Skin epidermis (tissue), 12 donors: ENCODE results near the gene CNOT2.
A peak's percentile ranks its signal among the peaks of the same experiment; 100 is the strongest.
"Not testable (repeated sequence)": the region's sequence is repeated elsewhere in the genome, so short reads cannot be mapped to it uniquely, and the experiment has no call there.

Experiments used
- H3K27ac ChIP-seq, 21 experiments: fragments of 200-600 bp; sonication (generic) in 11 of 21; one replicate each; pipeline ENCODE4 v1.5.0; 2020; ENCODE audit warnings: mild to moderate bottlenecking in 3 of 21, inconsistent platforms in 2 of 21, moderate library complexity in 2 of 21
- H3K4me3 ChIP-seq, 7 experiments: fragments of 200-600 bp; sonication (generic) in 2 of 7; one replicate each; pipeline ENCODE4 v1.5.0; 2020; ENCODE audit warnings: inconsistent platforms in 2 of 7, mild to moderate bottlenecking in 2 of 7, moderate library complexity in 1 of 7

The CNOT2 gene

DNA sequence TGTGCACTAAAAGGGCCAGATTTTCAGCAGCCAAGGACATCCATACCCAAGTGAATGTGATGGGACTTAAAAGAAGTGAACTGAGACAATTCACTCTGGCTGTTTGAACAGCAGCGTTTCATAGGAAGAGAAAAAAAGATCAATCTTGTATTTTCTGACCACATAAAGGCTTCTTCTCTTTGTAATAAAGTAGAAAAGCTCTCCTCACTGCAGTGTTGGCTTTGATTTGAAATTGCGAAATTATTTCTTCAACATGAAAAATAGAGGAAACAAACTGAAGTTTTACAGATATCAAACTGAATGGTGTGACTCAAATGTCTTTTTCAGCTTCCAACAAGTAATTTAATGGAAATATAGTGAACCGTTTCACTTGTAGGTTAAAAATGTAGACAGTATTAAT, 111.6 kb downstream of the CNOT2 start:
- Histone ChIP-seq H3K4me3 (no peak overlapping the region), H3K27ac (no peak overlapping the region)

DNA sequence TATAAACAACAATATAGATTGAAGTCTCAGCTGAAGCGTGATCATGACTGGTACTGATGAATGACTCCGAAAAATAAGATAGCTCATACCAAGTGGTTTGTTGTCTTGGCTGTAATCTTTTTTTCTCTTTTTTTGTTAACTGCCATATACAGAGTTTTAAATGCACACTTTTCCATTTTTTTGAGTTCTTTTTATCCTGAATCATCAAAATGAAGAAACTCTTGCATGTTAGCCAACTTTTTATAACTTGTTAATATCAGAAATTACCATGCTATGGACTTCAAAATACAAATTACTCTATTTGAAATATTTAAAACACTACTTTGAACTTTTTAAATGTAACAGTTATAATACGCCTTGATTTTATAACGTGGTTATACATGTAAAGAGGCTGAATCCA, 112.7 kb downstream of the CNOT2 start:
- Histone ChIP-seq H3K27ac (no peak overlapping the region), H3K4me3 (no peak overlapping the region)

DNA sequence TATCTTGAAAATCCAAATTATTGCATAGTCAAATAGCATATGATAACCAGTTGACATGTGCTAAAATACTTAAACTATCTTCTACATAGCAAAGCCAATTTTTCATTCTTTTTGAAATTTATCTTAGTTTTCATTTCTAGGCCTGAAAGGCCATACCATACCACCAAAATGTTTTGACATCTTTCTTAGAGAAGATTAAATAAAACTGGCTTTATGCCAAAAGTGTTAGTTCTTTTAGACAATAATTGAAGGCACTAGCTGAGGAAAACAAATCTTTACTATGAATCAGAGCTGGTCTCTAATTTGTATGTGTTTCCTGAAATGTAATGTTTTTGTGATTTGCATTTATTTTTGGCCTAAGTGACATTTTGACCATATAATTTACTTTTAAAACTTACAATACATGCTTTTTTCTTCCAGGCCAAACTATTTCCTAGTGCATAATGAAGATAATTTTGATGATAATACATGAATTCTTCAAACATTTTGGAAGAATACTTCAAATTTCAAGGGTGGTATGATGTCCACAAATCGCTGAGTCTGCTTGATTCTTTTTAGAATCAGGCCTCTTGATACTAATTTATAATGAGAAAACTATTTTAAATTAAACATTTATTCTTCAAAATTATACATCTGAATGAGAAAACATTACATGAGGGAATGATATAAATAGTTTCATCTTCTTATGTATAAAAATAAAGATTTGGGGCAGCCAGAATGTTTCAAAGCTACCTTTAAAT, 116.4 kb downstream of the CNOT2 start:
- H3K4me3 ChIP-seq: no peak overlapping the region
- no peak overlapping the region for H3K27ac ChIP-seq

DNA sequence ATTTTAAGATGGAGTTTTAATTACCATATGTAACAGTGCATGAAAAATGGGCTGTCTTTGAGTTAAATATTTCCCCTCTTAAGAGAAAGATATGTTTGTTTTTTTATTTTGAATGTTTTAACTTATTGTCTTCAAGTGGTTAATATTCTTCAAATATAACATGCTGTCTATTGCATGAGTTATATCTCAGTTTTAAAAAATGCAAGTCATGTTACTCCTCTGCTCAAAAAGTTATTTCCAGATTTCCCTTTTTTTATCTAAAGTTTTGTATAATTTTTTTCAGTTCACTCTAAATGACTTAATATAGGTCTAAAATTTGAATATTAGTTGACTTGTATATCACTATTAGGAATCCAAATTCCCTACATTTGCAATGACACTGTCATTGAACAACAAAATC, 117.0 kb downstream of the CNOT2 start:
- H3K4me3 ChIP-seq: no peak overlapping the region
- no peak overlapping the region for H3K27ac ChIP-seq

- Histone ChIP-seq H3K4me3 (peak overlapping the region in 3 of 7 experiments; percentile 66 to 73 (median 69)), H3K27ac (no peak overlapping the region)
These were observed 121.6 kb downstream of the CNOT2 start for GRCh38 chr12:70364695-70365397.

DNA sequence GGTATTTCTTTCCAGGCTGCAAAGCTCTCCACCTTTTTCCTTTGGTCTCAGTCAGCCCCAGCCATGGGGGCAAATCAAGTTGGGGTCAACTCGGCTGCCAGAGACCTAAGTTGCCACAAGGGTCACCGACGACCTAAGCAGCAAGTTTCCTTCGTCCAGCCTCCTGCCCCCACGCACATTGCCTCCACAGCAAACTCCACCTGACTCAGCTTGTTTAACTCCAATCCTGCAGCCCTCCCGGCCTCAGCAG, 122.1 kb downstream of the CNOT2 start:
- Histone ChIP-seq H3K27ac (peak overlapping the region in 1 of 21 experiments; percentile 35), H3K4me3 (peak overlapping the region; percentile 49 to 73 (median 68))

DNA sequence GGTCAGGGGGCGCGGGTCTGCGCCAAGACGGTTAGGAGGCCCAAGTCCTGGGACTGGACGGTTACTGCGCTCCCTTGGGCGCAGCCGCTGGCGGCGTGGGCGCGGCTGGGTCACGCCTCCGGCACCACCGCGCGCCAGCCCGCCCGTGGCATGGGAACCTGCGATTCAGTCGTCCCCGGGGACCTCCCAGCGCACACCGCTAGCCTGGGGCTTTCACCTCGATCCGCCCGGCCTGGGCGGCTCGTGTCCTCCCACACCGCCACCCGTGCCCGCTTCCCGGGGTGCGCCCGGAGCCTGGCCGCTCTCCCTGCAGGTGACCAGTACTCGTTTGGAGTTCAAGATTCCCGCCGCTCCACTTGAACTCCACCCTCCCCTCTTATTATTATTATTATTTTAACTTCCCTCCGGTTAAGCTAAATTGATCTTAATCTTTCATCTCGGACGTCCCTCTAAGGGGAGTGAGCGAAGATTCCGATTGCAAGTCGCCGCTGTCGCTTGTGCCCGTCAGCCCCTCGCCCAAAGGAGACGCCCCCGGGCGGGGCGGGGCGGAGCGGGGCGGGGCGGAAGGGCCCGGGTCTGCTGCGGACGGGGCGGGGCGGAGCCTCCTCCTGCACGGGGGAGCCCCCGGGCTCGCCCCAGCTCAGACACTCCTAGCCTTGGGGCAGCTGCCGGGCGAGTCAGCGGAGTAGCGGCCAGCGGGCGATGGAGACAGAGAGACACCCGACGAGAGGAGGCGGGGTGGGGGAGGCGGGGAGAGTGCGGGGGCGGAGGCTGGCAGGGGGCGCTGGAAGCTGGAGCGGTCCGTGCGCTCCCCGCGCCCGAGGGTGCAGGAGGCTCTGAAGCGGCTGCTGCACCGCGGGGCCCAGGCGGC, 122.7 kb downstream of the CNOT2 start, which contains the start of gene KCNMB4:
KCNMB4 (plus strand) TSS at position 643 of the 871 bp plus-strand sequence. CDS start 445 bp downstream, outside the sequence.
- H3K27ac ChIP-seq: peak within 1 kb of the TSS in 10 of 21 experiments; percentile 14 to 55 (median 36)
- H3K4me3 ChIP-seq: peak within 1 kb of the TSS; percentile 49 to 73 (median 68)

DNA sequence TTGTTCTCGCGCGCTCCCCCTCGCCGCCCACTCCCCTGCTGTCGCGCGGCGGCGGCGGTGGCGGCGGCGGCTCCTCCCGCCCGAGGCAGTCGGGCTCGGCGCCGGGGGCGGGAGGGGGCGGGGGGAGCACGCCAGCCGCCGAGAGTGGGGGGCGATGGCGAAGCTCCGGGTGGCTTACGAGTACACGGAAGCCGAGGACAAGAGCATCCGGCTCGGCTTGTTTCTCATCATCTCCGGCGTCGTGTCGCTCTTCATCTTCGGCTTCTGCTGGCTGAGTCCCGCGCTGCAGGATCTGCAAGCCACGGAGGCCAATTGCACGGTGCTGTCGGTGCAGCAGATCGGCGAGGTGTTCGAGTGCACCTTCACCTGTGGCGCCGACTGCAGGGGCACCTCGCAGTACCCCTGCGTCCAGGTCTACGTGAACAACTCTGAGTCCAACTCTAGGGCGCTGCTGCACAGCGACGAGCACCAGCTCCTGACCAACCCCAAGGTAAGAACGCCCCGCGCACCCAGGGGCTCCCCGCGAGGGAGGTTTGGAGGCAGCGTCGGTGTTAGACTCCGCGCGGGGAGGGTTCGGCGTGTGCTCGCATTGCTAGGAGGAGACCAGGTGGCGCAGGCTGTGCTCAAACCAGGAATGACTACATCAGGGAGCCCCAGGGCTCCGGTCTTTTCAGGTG, 123.5 kb downstream of the CNOT2 start:
- Histone ChIP-seq H3K4me3 (peak overlapping the region; percentile 49 to 73 (median 68)), H3K27ac (peak overlapping the region in 7 of 21 experiments; percentile 19 to 55 (median 38))

DNA sequence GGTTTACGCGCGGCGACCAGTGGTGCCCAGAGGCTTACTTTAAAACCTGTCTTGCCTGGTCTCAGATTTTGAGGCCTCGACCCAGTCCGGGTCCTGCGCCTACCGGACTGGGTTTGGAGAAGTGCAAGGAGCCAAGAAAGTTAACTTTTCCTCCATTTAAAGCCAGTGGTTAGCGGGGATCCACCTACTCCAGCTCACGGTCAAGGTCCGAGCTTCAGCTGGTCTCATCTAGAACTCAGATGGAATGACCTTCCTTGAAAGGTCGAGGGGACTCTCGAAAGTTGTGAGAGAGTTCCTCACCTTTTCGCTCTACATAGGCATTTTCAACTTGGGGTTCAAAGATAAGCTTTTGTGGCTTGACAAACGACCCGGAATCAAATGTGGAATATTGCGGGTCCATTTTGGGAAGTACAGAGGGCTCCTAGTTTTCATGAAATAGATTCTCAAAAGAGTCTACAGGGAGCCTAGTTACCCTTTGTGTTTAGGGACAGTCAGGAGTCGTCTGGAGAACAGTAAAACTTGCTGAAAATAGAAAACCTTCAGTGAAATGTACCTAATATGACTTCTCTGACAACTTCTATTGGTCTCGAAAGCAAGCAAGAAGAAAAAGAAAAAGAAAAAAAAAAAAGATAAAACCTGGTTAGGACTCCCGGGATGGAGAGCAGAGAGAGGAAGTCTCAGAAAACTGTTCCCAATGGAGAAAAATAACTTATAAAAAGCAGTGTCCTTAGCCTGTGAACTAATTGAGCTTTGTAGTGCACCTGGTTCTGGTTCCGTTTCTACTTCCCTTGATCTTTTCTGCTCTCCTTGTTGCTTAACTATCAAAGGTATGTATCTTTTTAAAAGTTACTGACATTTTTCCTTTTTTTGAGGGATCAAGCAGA, 124.3 kb downstream of the CNOT2 start:
- Histone ChIP-seq H3K27ac (peak overlapping the region in 5 of 21 experiments; percentile 19 to 55 (median 21)), H3K4me3 (peak overlapping the region; percentile 49 to 73 (median 68))

GRCh38 chr12:70372881-70373280, 129.6 kb downstream of the CNOT2 start:
- Histone ChIP-seq H3K4me3 (no peak overlapping the region), H3K27ac (no peak overlapping the region)

- Histone ChIP-seq H3K4me3 (no peak overlapping the region), H3K27ac (no peak overlapping the region)
These were observed 136.6 kb downstream of the CNOT2 start for GRCh38 chr12:70379846-70380245.

DNA sequence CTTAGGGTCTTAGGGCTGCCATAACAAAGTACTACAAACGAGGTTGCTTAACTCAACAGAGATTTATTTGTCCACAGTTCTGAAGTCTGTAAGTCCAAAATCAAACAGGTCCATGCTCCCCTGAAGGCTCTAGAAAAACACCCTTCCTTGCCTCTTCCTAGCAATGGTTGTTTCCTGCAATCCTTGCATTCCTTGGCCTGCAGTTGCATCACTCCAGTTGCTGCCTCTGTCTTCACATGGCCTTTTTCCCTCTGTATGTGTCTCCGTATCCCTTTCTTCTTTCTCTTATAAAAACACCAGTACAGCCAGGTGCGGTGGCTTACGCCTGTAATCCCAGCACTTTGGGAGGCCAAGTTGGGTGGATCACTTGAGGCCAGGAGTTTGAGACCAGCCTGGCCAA, 140.3 kb downstream of the CNOT2 start:
- Histone ChIP-seq H3K4me3 (no peak overlapping the region), H3K27ac (no peak overlapping the region)

GRCh38 chr12:70383886-70384285, 140.7 kb downstream of the CNOT2 start:
- H3K4me3 ChIP-seq: no peak overlapping the region
- H3K27ac ChIP-seq: no peak overlapping the region

DNA sequence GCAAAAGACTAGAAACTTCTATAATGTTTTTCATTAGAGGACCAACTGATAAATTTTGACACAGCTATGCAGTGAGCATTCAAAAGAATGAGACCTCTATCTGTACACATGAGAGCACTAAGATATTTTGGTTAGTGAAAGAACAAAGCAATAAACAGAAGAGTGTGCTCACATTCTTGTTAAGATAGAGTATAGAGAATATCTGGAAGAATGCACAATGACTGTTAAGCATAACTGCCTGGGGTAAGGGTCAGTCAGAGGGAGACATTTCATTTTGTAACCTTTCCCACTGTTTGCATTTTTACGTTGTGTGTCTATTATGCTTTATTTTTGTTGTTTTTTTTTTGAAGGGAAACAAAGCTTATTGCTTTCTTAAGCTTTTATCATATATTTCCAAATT, 143.5 kb downstream of the CNOT2 start:
- H3K27ac ChIP-seq: no peak overlapping the region
- no peak overlapping the region for H3K4me3 ChIP-seq

DNA sequence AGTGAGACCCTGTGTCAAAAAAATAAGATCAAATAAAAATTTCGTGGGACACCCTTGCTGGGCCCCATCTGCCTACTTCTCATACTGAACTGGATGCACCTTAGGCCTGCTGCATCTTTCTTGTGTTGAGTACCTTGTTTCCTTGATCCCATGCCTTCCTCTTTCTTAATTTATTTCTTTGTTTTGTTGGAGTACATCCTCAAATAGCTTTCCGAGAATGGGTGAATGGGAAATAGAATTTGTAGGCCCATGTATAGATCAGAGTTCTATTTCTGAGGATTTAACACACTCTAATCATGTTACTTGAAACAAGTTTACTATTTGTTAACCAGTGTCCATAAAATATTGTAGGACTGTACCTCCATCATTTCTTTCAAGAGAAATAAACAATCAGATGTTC, 146.4 kb downstream of the CNOT2 start:
- Histone ChIP-seq H3K27ac (no peak overlapping the region), H3K4me3 (no peak overlapping the region)

GRCh38 chr12:70392631-70393030, 149.4 kb downstream of the CNOT2 start:
- not testable (repeated sequence) for H3K27ac ChIP-seq, H3K4me3 ChIP-seq

DNA sequence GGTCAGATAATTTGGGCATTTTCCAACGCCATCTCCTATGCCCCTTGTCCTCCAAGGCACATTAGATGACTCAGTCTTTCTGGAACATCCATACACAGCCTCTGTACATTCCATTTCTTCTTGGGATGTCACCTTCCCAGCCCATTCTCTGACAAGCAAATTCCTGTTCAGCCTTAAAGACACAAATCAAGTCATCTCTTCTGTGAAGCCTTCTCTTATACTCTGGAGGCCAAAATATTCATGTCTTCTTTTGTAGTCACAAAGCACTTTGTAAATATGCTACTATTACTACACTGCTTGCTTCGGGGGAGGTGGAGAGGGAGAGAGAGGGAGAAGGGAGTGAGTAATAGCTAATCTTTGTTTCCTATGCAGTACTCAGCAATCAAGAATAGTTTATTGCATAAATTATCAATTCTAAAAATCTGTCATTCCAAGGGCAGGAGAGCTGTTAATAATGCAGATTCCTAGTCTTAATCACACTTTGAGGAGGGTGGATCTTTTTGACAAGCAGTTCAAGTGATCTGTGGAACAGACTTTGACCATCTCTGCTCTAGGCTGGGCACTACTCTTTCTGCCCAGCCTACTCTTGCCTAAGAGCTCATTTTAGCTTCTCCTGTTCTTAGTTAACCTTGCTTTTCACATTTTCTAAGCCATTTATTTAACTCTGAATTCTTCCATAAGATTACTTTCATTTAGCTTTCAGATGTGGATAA, 150.7 kb downstream of the CNOT2 start:
- Histone ChIP-seq H3K4me3 (no peak overlapping the region), H3K27ac (no peak overlapping the region)

DNA sequence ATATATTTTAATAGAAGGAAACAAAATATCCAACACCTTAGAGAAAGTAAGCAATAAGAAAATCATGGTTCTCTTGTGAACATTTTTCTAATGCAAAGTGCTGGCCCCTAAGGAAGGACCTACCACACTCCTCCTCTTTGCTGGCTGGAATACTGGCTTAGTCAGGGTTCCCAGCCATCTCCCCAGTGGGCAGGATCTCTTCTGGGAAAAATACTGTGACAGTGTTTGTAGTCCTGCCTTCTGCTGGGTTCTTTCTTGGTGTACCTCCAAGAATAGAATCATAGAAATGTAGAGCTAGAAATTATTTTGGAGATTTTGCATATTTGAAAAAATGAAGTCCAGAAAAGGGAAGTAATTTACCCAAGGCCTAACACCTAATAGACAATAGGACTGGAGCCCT, 154.8 kb downstream of the CNOT2 start:
- H3K27ac ChIP-seq: no peak overlapping the region
- H3K4me3 ChIP-seq: no peak overlapping the region
